Left lung (tissue), 10 donors: Measurements from ENCODE around the gene TTC33. TPM values are rescaled to one million over a fixed set of nuclear protein-coding genes. Genes with fewer than 3 reads are reported as not detected.
"Not testable (repeated sequence)": the region's sequence is repeated elsewhere in the genome, so short reads cannot be mapped to it uniquely, and the experiment has no call there.

Experiments used
- ATAC-seq: fragments of 200-7000 bp; cut with Tn5 transposase; one replicate; pipeline ENCODE4 v1.9.1; 2020; ENCODE audit warnings: moderate library complexity
- DNase-seq, 4 donors: peaks; one replicate each; pipeline ENCODE4 v3.0.0-alpha.2; 2013 to 2020
- H3K27ac ChIP-seq, 2 donors: fragments of 200-600 bp; sonication (generic) in 1 of 2; one replicate each; pipeline versions ENCODE4 v1.5.0 to v1.8.0; 2020 to 2021
- H3K27me3 ChIP-seq, 2 donors: fragments of 200-600 bp; sonication (generic) in 1 of 2; one replicate each; pipeline versions ENCODE4 v1.5.0 to v1.8.0; 2020 to 2021
- H3K36me3 ChIP-seq, 2 donors: fragments of 200-600 bp; sonication (generic) in 1 of 2; one replicate each; pipeline versions ENCODE4 v1.5.0 to v1.8.0; 2020 to 2021
- H3K4me1 ChIP-seq, 2 donors: fragments of 200-600 bp; one replicate each; pipeline ENCODE4 v1.8.0; 2021
- H3K4me3 ChIP-seq, 2 donors: fragments of 200-600 bp; sonication (generic) in 1 of 2; one replicate each; pipeline versions ENCODE4 v1.5.0 to v1.8.0; 2020 to 2021; ENCODE audit warnings: mild to moderate bottlenecking in 1 of 2
- H3K9me3 ChIP-seq, 2 donors: fragments of 200-600 bp; sonication (generic) in 1 of 2; one replicate each; pipeline versions ENCODE4 v1.5.0 to v1.8.0; 2020 to 2021
- intact Hi-C, 2 donors: fragments of 100-400 bp; cut with DNase I; formaldehyde crosslinking; loops; one replicate each; pipeline versions ENCODE4 v1.11.2 to v1.14.2; 2022
- polyA plus RNA-seq, 6 donors: library from polyadenylated mRNA; unstranded; fragments of 120-200 nt; gene quantifications; one replicate each; pipeline ENCODE4 v1.2.1, GENCODE V29; 2013; ENCODE audit not compliant: insufficient read length in 6 of 6
- total RNA-seq, 2 donors: library from RNA; stranded (reverse); fragmentation: NEBNext Ultra II Directional; extraction: Animal tissue kit (Norgen Biotek cat#: 25700); gene quantifications; one replicate each; pipeline ENCODE4 v1.2.1, GENCODE V29; 2021
- TF ChIP-seq, protein P1 (sequence below), 2 donors: fragments of 200-600 bp; sonication (generic) in 1 of 2; IDR thresholded peaks; one replicate each; pipeline versions ENCODE4 v1.5.0 to v1.8.0; 2021; ENCODE audit warnings: antibody characterized with exemption in 2 of 2
- donor health status: DM: no; HTN: yes; CAD: no.
- donor health status: DM: no; HTN: no; CAD: no.

The TTC33 gene
- total and polyA plus RNA-seq, 8 donors, result 11.1 to 41.0 (median 33.0) TPM

DNA sequence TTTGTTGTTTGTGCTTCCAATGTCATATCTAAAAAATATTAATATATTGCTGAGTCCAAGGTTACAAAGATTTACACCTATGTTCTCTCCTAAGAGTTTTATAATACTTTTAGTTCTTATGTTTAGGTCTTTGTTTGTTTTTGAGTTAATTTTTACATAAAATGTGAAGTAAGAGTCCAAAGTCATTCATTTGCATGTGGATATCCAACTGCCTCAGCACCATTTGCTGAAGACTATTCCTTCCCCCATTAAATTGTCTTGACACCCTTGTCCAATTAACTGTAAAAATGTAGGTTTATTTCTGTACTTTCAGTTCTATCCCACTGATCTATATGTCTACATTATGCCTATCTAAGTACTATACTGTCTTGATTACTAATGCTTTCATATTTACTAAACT, 35.7 kb downstream of the TTC33 start:
- no peak for ATAC-seq
- Histone ChIP-seq H3K27me3 (no peaks in the 10 kb centered on the region), H3K4me1 (no peaks in the 10 kb centered on the region), H3K36me3 (peaks cover 0 to 50% of the 10 kb centered on the region in 2 donors), H3K9me3 (peaks cover 0 to 11% of the 10 kb centered on the region in 2 donors), H3K27ac (no peak overlapping the region), H3K4me3 (no peak overlapping the region)
- no peak for DNase-seq
- intact Hi-C loops, result no loop called here
- TF ChIP-seq, protein P1, sequence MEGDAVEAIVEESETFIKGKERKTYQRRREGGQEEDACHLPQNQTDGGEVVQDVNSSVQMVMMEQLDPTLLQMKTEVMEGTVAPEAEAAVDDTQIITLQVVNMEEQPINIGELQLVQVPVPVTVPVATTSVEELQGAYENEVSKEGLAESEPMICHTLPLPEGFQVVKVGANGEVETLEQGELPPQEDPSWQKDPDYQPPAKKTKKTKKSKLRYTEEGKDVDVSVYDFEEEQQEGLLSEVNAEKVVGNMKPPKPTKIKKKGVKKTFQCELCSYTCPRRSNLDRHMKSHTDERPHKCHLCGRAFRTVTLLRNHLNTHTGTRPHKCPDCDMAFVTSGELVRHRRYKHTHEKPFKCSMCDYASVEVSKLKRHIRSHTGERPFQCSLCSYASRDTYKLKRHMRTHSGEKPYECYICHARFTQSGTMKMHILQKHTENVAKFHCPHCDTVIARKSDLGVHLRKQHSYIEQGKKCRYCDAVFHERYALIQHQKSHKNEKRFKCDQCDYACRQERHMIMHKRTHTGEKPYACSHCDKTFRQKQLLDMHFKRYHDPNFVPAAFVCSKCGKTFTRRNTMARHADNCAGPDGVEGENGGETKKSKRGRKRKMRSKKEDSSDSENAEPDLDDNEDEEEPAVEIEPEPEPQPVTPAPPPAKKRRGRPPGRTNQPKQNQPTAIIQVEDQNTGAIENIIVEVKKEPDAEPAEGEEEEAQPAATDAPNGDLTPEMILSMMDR (IDR thresholded peaks at IDR 0.05), result no peak

DNA sequence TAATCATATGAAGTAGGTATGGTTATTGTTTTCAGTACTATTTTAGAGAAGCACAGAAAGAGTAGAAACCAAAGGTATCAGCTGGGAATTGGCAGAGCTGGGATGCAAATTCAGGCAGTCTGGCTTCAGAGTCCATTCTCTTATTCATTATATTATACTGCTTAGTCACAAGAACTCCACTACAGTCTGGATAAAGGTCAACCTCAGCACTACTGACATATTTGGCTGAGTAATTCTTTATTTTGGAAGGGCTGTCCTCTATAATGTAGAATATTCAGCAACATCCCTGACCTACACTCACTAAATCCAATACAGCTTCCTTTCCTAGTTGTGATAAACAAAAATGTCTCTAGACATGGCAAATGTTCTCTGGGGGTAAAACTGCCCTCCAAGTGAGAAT, 38.5 kb downstream of the TTC33 start:
- H3K4me3 ChIP-seq, result no peak overlapping the region
- peaks cover 0 to 8% of the 10 kb centered on the region in 2 donors for H3K9me3 ChIP-seq
- DNase-seq, result no peak
- H3K4me1 ChIP-seq, result no peaks in the 10 kb centered on the region
- TF ChIP-seq, protein P1 (IDR thresholded peaks at IDR 0.05), result no peak
- no peaks in the 10 kb centered on the region for H3K27me3 ChIP-seq
- H3K27ac ChIP-seq, result no peak overlapping the region
- H3K36me3 ChIP-seq, result peaks cover 0 to 34% of the 10 kb centered on the region in 2 donors
- no peak for ATAC-seq
- intact Hi-C loops, result no loop called here

- TF ChIP-seq, protein P1 (IDR thresholded peaks at IDR 0.05), result no peak
- DNase-seq (no peak), ATAC-seq (no peak)
- intact Hi-C loops, result no loop called here
- Histone ChIP-seq H3K27me3 (no peaks in the 10 kb centered on the region), H3K4me3 (no peak overlapping the region), H3K4me1 (no peaks in the 10 kb centered on the region), H3K9me3 (peaks cover 0 to 1% of the 10 kb centered on the region in 2 donors), H3K27ac (no peak overlapping the region), H3K36me3 (peaks cover 0 to 27% of the 10 kb centered on the region in 2 donors)
Measured at GRCh38 chr5:40716590-40716989, 39.2 kb downstream of the TTC33 start.

- peaks cover 0 to 21% of the 10 kb centered on the region in 2 donors for H3K36me3 ChIP-seq
- no peak for ATAC-seq
- TF ChIP-seq, protein P1 (IDR thresholded peaks at IDR 0.05), result no peak
- H3K4me1 ChIP-seq, result no peaks in the 10 kb centered on the region
- no peaks in the 10 kb centered on the region for H3K9me3 ChIP-seq
- H3K27ac ChIP-seq, result no peak overlapping the region
- no peak for DNase-seq
- intact Hi-C loops, result no loop called here
- H3K27me3 ChIP-seq, result no peaks in the 10 kb centered on the region
- H3K4me3 ChIP-seq, result no peak overlapping the region
Measured at GRCh38 chr5:40716000-40716399, 39.8 kb downstream of the TTC33 start.

DNA sequence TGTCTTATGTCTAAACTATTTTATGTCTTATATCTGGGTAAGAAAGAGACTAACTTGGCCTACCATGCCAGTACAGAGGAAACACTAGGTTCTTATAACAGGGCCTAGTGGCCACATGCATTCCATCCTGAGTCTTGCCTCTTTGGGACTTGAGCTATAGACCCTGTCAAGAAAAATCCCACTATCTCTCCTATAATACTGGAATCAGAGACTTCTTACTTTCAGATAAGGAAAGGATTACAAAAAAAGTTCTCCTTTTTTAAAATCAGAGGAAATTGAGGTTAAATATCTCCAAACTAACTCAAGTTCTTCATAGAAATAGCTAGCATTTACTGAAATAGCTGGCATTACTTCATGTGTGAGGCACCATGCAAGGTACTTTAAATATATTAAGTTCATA, 41.8 kb downstream of the TTC33 start:
- Histone ChIP-seq H3K4me1 (no peaks in the 10 kb centered on the region), H3K36me3 (peaks cover 0 to 15% of the 10 kb centered on the region in 2 donors), H3K27me3 (no peaks in the 10 kb centered on the region), H3K9me3 (no peaks in the 10 kb centered on the region), H3K4me3 (no peak overlapping the region), H3K27ac (no peak overlapping the region)
- DNase-seq, result no peak
- intact Hi-C loops, result no loop called here
- no peak for ATAC-seq
- TF ChIP-seq, protein P1 (IDR thresholded peaks at IDR 0.05), result no peak

- DNase-seq, H3K36me3 ChIP-seq, H3K4me3 ChIP-seq, H3K27me3 ChIP-seq, H3K4me1 ChIP-seq, ATAC-seq, H3K9me3 ChIP-seq, H3K27ac ChIP-seq, intact Hi-C loops: not testable (repeated sequence)
Measured at GRCh38 chr5:40710575-40710974, 45.2 kb downstream of the TTC33 start.

- DNase-seq, H3K27me3 ChIP-seq, ATAC-seq, H3K4me1 ChIP-seq, H3K36me3 ChIP-seq, intact Hi-C loops, H3K4me3 ChIP-seq, H3K27ac ChIP-seq: not testable (repeated sequence)
- H3K9me3 ChIP-seq, result peaks cover 0 to 39% of the 10 kb centered on the region in 2 donors
Measured at GRCh38 chr5:40705484-40705883, 50.3 kb downstream of the TTC33 start.

- H3K4me3 ChIP-seq, H3K27ac ChIP-seq, H3K36me3 ChIP-seq, ATAC-seq, H3K27me3 ChIP-seq, DNase-seq, H3K4me1 ChIP-seq, intact Hi-C loops: not testable (repeated sequence)
- H3K9me3 ChIP-seq, result peaks cover 0 to 39% of the 10 kb centered on the region in 2 donors
Measured at GRCh38 chr5:40702027-40702426, 53.7 kb downstream of the TTC33 start.
